Naive B cell (primary cell): Measurements from ENCODE around the gene ZNF106. TPM values are rescaled to one million over a fixed set of nuclear protein-coding genes. Genes with fewer than 3 reads are reported as not detected.

Source experiments
- ATAC-seq, 2 donors: fragments of 150-1000 bp; cut with Tn5 transposase; 2 replicates each; pipeline ENCODE4 v1.10.0; 2021; ENCODE audit warnings: low read depth in 2 of 2, mild to moderate bottlenecking in 2 of 2, moderate library complexity in 2 of 2
- DNase-seq: peaks from one replicate; pipeline ENCODE4 v3.0.0; 2022
- H3K27ac Mint-ChIP-seq, 6 donors: one replicate each; pipeline ENCODE4 v1.8.0; 2020 to 2022; ENCODE audit warnings: mild to moderate bottlenecking in 6 of 6, mixed read lengths in 6 of 6, moderate library complexity in 5 of 6, inconsistent platforms in 2 of 6
- H3K27me3 Mint-ChIP-seq, 3 donors: one replicate each; pipeline ENCODE4 v1.8.0; 2021 to 2022; ENCODE audit warnings: mixed read lengths in 3 of 3, mild to moderate bottlenecking in 1 of 3
- H3K36me3 Mint-ChIP-seq, 2 donors: one replicate each; pipeline ENCODE4 v1.8.0; 2020 to 2022; ENCODE audit warnings: mixed read lengths in 2 of 2, inconsistent platforms in 1 of 2, mild to moderate bottlenecking in 1 of 2
- H3K4me1 Mint-ChIP-seq, 3 donors: one replicate each; pipeline ENCODE4 v1.8.0; 2020 to 2022; ENCODE audit warnings: mixed read lengths in 3 of 3, inconsistent platforms in 1 of 3, mild to moderate bottlenecking in 1 of 3, moderate library complexity in 1 of 3
- H3K4me3 Mint-ChIP-seq, 8 donors: one replicate each; pipeline ENCODE4 v1.8.0; 2020 to 2022; ENCODE audit warnings: mild to moderate bottlenecking in 8 of 8, mixed read lengths in 8 of 8, moderate library complexity in 8 of 8, inconsistent platforms in 2 of 8
- H3K9me3 Mint-ChIP-seq, 7 donors: one replicate each; pipeline ENCODE4 v1.8.0; 2020 to 2022; ENCODE audit warnings: mixed read lengths in 7 of 7, mild to moderate bottlenecking in 5 of 7, inconsistent platforms in 2 of 7, moderate library complexity in 1 of 7
- polyA plus RNA-seq, 6 donors: library from polyadenylated mRNA; unstranded; fragments of 300-500 nt; fragmentation: Illumina TruSeq; gene quantifications; one replicate each; pipeline ENCODE4 v1.2.3, GENCODE V29; 2021; ENCODE audit warnings: low read depth in 6 of 6

ZNF106 gene
- polyA plus RNA-seq, 6 donors from 2014 or later = 24.1 to 87.1 (median 52.0) TPM

DNA sequence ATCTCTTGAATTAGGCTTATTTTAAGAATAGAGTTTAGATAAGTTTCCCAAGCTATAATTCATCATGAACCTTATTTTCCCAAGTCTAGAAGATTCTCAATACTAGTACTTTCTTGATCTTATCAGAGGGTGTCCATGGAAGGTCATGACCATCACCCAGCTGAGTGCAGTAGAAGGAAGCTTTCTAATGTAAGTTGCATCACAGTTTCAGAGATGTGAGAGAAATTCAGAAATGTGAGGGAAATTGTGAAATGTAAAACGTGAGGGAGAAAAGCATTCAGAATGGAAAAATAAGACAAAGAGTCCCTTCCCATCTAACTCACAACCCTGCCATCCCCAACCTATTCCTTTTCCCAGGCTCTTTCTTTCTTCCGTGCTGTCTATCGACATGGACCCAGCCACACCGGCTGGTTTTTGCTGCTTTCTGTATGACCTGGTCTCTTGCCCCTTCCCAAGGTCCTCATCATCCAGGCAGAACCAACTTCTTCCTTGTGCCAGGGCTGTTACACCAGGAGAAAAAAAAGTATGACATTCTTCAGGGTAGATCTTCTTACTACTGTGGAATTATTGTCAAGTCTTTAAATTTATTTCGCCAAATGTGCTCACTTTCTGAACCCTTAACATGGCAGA lies 124.9 kb downstream of the ZNF106 start:
- Mint-ChIP-seq H3K4me1 (peaks cover 4 to 5% (median 5%) of the 10 kb centered on the region in 3 donors), H3K9me3 (no peaks in the 10 kb centered on the region), H3K27me3 (no peaks in the 10 kb centered on the region), H3K36me3 (peaks cover 5 to 17% of the 10 kb centered on the region in 2 donors), H3K27ac (peak overlapping the region in 4 of 6 donors; percentile 14 to 56 (median 22)), H3K4me3 (no peak overlapping the region)
- ATAC-seq (no peak), DNase-seq (no peak)

- Mint-ChIP-seq H3K36me3 (peaks cover 5 to 19% of the 10 kb centered on the region in 2 donors), H3K4me1 (peaks cover 4 to 5% (median 5%) of the 10 kb centered on the region in 3 donors), H3K27ac (no peak overlapping the region), H3K4me3 (no peak overlapping the region), H3K27me3 (no peaks in the 10 kb centered on the region), H3K9me3 (no peaks in the 10 kb centered on the region)
- ATAC-seq = no peak
- no peak for DNase-seq
Measured at GRCh38 chr15:42364529-42364928, 126.4 kb downstream of the ZNF106 start.

- no peaks in the 10 kb centered on the region for H3K9me3 Mint-ChIP-seq
- no peak overlapping the region for H3K4me3 Mint-ChIP-seq
- no peak for DNase-seq
- peaks cover 3 to 20% of the 10 kb centered on the region in 2 donors for H3K36me3 Mint-ChIP-seq
- H3K27ac Mint-ChIP-seq = no peak overlapping the region
- H3K4me1 Mint-ChIP-seq = peaks cover 4 to 9% (median 5%) of the 10 kb centered on the region in 3 donors
- no peaks in the 10 kb centered on the region for H3K27me3 Mint-ChIP-seq
- no peak for ATAC-seq
Measured at GRCh38 chr15:42363942-42364341, 127.0 kb downstream of the ZNF106 start.

GRCh38 chr15:42363487-42363886 lies 127.5 kb downstream of the ZNF106 start:
- no peak overlapping the region for H3K4me3 Mint-ChIP-seq
- ATAC-seq (no peak), DNase-seq (no peak)
- H3K36me3 Mint-ChIP-seq = peaks cover 0 to 17% of the 10 kb centered on the region in 2 donors
- H3K9me3 Mint-ChIP-seq = no peaks in the 10 kb centered on the region
- peak overlapping the region in 1 of 6 donors; percentile 62 for H3K27ac Mint-ChIP-seq
- H3K4me1 Mint-ChIP-seq = peaks cover 4 to 9% (median 5%) of the 10 kb centered on the region in 3 donors
- H3K27me3 Mint-ChIP-seq = no peaks in the 10 kb centered on the region

Other genes with a start within 250 kb of the ZNF106 start
- gene GANC, start 217.9 kb downstream of the ZNF106 start, polyA plus RNA-seq = 10 to 100 TPM; 20.8 to 48.7 (median 36.6) TPM
- 10 to 100 TPM; 37.5 to 66.8 (median 48.7) TPM for gene TMEM87A, start 217.7 kb downstream of the ZNF106 start, polyA plus RNA-seq
- 1 to 10 TPM in 4 of 6 donors, under 1 TPM in 1, not detected in 1; 0.29 to 5.7 (median 1.6) TPM for gene CAPN3, start 131.6 kb downstream of the ZNF106 start, polyA plus RNA-seq
- gene SNAP23, start 4.5 kb upstream of the ZNF106 start, polyA plus RNA-seq = 100 to 1,000 TPM; 156 to 209 (median 175) TPM
- 1 to 10 TPM in 5 of 6 donors, under 1 TPM in 1; 0.06 to 8.1 (median 7.0) TPM for gene LRRC57, start 57.7 kb upstream of the ZNF106 start, polyA plus RNA-seq
- 10 to 100 TPM; 13.1 to 32.8 (median 22.3) TPM for gene HAUS2, start 57.7 kb upstream of the ZNF106 start, polyA plus RNA-seq
- gene STARD9, start 84.5 kb upstream of the ZNF106 start, polyA plus RNA-seq = 1 to 10 TPM in 3 of 6 donors, under 1 TPM in 3; 0.28 to 1.9 (median 0.91) TPM
- gene CDAN1, start 246.0 kb upstream of the ZNF106 start, polyA plus RNA-seq = 10 to 100 TPM in 1 of 6 donors, 1 to 10 TPM in 5; 4.2 to 11.0 (median 6.2) TPM